ENCODE measurements around the gene ADAMTS2.

Gene ADAMTS2

GRCh38 chr5:179304871-179305270 is 40.4 kb downstream of the ADAMTS2 start:
- DNase-seq (ENCODE audit: low read depth): no peak
- H3K4me3 ChIP-seq (ENCODE audit: low read depth, low read length): no peak overlapping the region
- no peak for TF ChIP-seq CTCF (conservative IDR thresholded peaks at IDR 0.05; ENCODE audit: low read depth, low read length)

- DNase-seq (ENCODE audit: low read depth): peak; percentile 96
- H3K4me3 ChIP-seq (ENCODE audit: low read depth, low read length): no peak overlapping the region
- no peak for TF ChIP-seq CTCF (conservative IDR thresholded peaks at IDR 0.05; ENCODE audit: low read depth, low read length)
Measured at GRCh38 chr5:179304466-179304865, 40.8 kb downstream of the ADAMTS2 start.

DNA sequence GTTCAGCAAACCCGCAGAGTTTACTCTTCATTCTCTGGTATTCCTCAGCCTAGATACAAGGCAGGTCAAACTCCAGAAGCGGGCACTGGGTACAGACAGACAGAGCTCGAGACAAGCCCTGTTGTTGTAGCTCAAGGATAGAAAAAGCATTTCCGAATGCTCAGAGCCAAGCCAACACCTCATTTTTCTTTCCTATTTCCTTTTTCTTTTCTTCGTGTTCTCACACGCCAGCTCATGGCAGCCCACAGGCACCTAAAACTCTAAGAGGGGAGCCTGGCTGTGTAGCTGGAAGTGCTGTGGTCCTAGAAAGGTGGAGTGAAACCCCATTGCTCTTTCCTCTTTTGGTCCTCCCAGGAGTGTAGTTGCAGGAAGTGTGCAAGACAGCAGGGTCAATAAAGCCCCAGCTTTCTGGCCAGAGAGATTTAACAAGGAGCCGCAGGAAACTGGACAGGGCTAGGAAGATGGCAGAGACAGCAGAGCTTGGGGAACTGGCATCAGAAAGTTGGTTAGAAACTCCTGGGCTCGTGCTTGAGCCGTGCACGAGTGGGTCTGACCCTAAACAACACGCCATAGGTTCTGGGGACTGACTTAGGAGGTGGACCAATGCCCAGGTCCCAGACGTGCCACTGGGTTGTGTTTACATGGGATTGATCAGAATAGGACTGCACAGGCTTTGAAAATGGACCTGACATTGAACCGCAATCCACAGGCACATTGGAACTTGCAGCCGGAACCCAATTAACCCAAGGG is 41.6 kb downstream of the ADAMTS2 start:
- DNase-seq (ENCODE audit: low read depth): no peak
- TF ChIP-seq CTCF (conservative IDR thresholded peaks at IDR 0.05; ENCODE audit: low read depth, low read length): no peak
- no peak overlapping the region for H3K4me3 ChIP-seq (ENCODE audit: low read depth, low read length)

DNA sequence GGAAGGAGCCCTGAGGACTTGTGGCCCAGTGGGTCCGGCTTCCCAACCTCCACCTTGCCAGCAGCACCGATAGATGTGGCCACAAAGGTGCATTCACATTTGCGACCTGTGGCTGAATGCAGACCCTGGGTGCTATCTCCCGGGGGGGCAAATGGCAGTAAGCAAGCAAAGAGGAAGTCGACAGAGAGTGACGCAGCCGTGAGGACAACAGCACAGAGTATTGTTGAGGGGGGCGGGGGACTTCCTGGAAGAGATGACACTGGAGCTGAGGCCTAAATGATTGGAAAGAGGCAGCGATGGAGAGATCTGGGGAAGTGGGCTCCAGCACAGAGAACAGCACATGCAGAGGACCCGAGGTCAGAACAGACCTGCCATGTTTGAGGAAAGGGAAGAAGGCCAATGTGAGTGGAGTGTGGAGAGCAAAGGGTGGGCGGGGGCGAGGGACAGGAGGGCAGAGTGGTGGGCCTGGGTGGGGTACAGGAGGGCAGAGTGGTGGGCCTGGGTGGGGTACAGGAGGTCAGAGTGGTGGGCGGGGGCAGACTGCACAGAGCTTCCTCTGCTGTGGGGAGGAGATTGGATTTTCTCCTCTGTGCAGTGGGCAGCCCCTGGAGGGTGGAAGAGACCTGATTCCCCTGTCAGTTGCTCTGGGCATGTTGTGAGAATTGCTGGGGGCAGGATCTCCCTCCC is 42.6 kb downstream of the ADAMTS2 start:
- TF ChIP-seq CTCF (conservative IDR thresholded peaks at IDR 0.05; ENCODE audit: low read depth, low read length): no peak
- no peak overlapping the region for H3K4me3 ChIP-seq (ENCODE audit: low read depth, low read length)
- DNase-seq (ENCODE audit: low read depth): no peak

DNA sequence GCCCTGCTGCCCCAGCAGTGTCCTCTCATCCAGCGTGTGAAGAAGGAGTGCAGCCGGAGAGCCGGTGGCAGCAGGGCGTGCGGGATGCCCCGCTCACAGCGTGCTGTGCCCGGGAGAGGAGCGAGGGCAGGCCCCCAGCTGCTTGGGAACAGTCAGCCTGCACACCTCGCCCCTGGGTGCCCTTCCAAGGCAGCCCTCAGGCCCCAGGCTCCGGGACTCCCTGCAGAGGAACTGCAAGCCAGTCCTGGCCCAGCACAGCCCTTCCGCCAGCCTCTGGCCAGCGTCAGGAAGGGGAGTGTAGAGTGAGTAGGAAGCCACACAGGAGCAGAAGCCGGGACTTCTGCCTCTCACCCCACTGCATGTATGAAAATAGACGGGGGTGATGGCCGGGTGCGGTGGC is 43.5 kb downstream of the ADAMTS2 start:
- TF ChIP-seq CTCF (conservative IDR thresholded peaks at IDR 0.05; ENCODE audit: low read depth, low read length): no peak
- DNase-seq (ENCODE audit: low read depth): no peak
- no peak overlapping the region for H3K4me3 ChIP-seq (ENCODE audit: low read depth, low read length)

DNA sequence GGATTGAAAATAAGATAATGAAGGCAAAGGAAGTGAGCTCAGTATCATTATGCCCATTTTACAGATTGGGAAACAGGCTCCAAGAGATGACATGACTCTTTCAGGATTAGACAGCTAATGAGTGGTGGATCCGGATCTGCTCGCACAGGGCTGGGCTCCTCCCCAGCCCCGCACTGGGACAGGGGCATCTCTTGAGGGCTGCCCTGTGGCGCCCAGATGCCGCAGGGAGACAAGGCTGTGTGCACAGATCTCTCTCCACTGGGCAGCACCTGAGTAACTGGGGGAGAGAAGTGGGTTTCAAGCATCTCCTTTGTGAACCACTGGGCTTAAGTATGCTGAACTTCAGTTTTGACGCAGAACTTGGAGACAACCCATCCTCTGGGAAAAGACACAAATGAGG is 43.9 kb downstream of the ADAMTS2 start:
- no peak for TF ChIP-seq CTCF (conservative IDR thresholded peaks at IDR 0.05; ENCODE audit: low read depth, low read length)
- DNase-seq (ENCODE audit: low read depth): no peak
- no peak overlapping the region for H3K4me3 ChIP-seq (ENCODE audit: low read depth, low read length)

Data from choroid plexus epithelial cell (primary cell).